ENCODE data around the gene BMERB1. TPM values are rescaled to one million over a fixed set of nuclear protein-coding genes. Genes with fewer than 3 reads are reported as not detected.

Gene BMERB1
- total RNA-seq, 2 donors from 2014 or later: 6.2 to 9.1 TPM

- H3K9me3 ChIP-seq: no peaks in the 10 kb centered on the region
- H3K36me3 ChIP-seq: no peaks in the 10 kb centered on the region
- H3K4me3 ChIP-seq: no peak overlapping the region
- no peak for TF ChIP-seq CTCF (IDR thresholded peaks at IDR 0.05)
- H3K9ac ChIP-seq (ENCODE audit: low read depth in 2 of 2, low read length in 2 of 2): no peak overlapping the region
- no peaks in the 10 kb centered on the region for H3K27me3 ChIP-seq
- H3K27ac ChIP-seq: no peak overlapping the region
- DNase-seq: no peak
- H3K4me1 ChIP-seq: no peaks in the 10 kb centered on the region
- intact Hi-C loops (cut with DNase I): no loop called here
Measured at GRCh38 chr16:15491411-15491810, 57.0 kb downstream of the BMERB1 start.

- no peak overlapping the region for H3K9ac ChIP-seq (ENCODE audit: low read depth in 2 of 2, low read length in 2 of 2)
- H3K9me3 ChIP-seq: no peaks in the 10 kb centered on the region
- TF ChIP-seq CTCF (IDR thresholded peaks at IDR 0.05): no peak
Measured at GRCh38 chr16:15492091-15492740, 57.8 kb downstream of the BMERB1 start.

GRCh38 chr16:15493466-15494180 lies 59.2 kb downstream of the BMERB1 start:
- no peaks in the 10 kb centered on the region for H3K27me3 ChIP-seq
- no peak for TF ChIP-seq CTCF (IDR thresholded peaks at IDR 0.05)
- H3K9ac ChIP-seq (ENCODE audit: low read depth in 2 of 2, low read length in 2 of 2): no peak overlapping the region
- H3K4me3 ChIP-seq: no peak overlapping the region
- intact Hi-C loops (cut with DNase I): no loop called here
- H3K9me3 ChIP-seq: no peaks in the 10 kb centered on the region
- no peaks in the 10 kb centered on the region for H3K4me1 ChIP-seq
- no peaks in the 10 kb centered on the region for H3K36me3 ChIP-seq
- H3K27ac ChIP-seq: peak overlapping the region; percentile 18
- no peak for DNase-seq

More at GRCh38 chr16:15492091-15492740, 57.8 kb downstream of the BMERB1 start:
- Histone ChIP-seq H3K36me3 (no peaks in the 10 kb centered on the region), H3K4me1 (no peaks in the 10 kb centered on the region), H3K27ac (no peak overlapping the region), H3K4me3 (no peak overlapping the region), H3K27me3 (no peaks in the 10 kb centered on the region)
- DNase-seq: peak; percentile 26
- intact Hi-C loops (cut with DNase I): no loop called here

GRCh38 chr16:15494236-15494635 lies 59.8 kb downstream of the BMERB1 start:
- Histone ChIP-seq H3K27me3 (no peaks in the 10 kb centered on the region), H3K27ac (no peak overlapping the region), H3K4me3 (no peak overlapping the region), H3K9ac (ENCODE audit: low read depth in 2 of 2, low read length in 2 of 2) (no peak overlapping the region), H3K9me3 (no peaks in the 10 kb centered on the region), H3K4me1 (no peaks in the 10 kb centered on the region), H3K36me3 (no peaks in the 10 kb centered on the region)
- intact Hi-C loops (cut with DNase I): no loop called here
- DNase-seq: no peak
- TF ChIP-seq CTCF (IDR thresholded peaks at IDR 0.05): no peak

GRCh38 chr16:15495898-15496297 lies 61.5 kb downstream of the BMERB1 start:
- intact Hi-C loops (cut with DNase I): no loop called here
- DNase-seq: no peak
- no peak overlapping the region for H3K9ac ChIP-seq (ENCODE audit: low read depth in 2 of 2, low read length in 2 of 2)
- H3K36me3 ChIP-seq: no peaks in the 10 kb centered on the region
- H3K9me3 ChIP-seq: no peaks in the 10 kb centered on the region
- no peak overlapping the region for H3K4me3 ChIP-seq
- no peaks in the 10 kb centered on the region for H3K27me3 ChIP-seq
- H3K27ac ChIP-seq: no peak overlapping the region
- no peak for TF ChIP-seq CTCF (IDR thresholded peaks at IDR 0.05)
- no peaks in the 10 kb centered on the region for H3K4me1 ChIP-seq

Measured in colonic mucosa (tissue), 4 donors.